HG03342 (cell line): ENCODE results near the gene NOD2.

Experiments
- ATAC-seq: cut with Tn5 transposase; IDR thresholded peaks from one replicate; pipeline ENCODE4 v1.9.1; 2021; ENCODE audit warnings: mild to moderate bottlenecking, moderate library complexity; ENCODE audit not compliant: unreplicated experiment

NOD2 gene

DNA sequence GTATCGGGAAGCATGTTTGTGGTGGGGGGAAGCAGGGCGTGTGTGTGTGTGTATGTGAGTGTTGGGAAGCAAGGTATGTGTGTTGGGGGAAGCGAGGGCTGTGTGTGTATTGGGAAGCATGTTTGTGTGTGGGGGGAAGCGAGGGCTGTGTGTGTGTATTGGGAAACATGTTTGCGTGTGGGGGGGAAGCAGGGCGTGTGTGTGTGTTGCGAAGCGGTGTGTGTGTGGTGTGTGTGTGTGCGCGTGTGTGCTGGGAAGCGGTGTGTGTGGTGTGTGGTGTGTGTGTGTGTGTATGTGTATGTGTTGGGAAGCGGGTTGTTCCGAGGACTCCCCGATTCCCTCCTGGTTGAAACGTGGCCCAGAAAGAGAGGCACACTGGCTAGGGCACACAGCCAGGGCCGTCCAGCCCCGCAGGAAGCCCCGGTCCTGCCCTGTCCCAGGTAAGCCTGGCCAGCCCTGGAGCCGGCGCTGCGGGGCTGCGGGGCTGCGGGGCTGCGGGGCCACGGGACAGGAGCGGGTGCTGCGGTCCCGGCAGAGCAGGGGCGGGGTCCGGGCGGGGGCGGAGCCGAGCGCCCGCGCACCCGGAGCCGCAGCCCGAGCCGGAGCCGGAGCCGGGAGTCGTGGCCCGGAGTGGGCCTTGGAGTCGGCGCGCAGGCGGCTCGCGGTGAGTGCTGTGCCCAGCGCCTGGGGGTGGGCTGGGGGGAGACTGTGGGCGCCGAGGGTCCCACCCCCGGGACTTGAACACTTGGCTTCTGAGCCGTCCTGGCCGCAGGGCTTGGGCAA is at the start of gene NOD2:
Gene NOD2 (plus strand): TSS at position 608 of the 783 bp plus-strand sequence. CDS start 5,890 bp downstream, outside the sequence.
- ATAC-seq, result no peak

- no peak for ATAC-seq
Measured at GRCh38 chr16:50644245-50644644, 49.2 kb upstream of the NOD2 start.

DNA sequence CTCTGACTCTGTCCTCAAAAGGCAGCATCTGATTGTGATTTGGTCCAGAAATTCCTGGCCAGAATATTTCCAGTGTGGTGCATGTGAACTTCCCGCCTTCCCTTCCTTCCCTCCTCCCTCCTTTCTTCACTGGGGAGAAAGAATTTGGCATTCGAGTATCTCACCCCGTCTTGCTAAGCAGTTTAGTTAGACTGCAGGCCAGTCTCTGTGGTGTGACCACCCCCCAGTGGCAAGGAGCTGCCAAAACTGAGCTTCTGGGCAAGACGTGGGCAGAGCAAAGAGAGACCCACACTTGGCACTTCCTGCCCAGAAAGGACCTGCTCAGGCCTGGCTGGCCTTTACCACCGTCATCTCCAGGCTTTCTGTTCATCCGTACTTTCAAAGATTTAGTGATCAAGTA is 48.7 kb upstream of the NOD2 start:
- no peak for ATAC-seq

GRCh38 chr16:50645563-50646220 is 47.7 kb upstream of the NOD2 start:
- ATAC-seq, result no peak

GRCh38 chr16:50646345-50646744 is 47.1 kb upstream of the NOD2 start:
- no peak for ATAC-seq

DNA sequence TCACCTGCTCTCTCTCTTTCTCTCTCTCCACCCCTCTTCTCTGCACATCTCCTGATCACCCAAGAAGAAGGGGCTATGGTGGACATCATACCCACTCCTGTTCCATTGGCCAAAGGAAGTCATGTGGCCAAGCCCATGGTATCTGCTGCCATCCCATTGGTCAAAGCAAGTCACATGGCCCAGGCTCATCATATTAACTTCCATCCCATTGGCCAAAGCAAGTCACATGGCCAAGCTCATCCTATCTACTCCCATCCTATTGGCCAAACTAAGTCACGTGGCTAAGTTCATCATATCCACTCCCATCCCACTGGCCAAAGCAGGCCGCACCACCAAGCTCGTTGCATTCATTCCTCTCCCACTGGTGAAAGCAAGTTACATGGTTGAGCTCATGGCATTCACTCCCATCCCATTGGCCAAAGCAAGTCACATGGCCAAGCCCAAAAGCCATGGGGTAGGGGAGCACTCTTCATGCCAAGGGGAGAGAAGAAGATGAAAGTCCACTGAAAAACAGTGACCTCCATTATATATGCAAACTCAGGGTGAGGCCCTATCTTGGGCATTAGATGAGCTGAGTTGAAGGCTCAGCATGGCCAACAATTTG is 41.5 kb upstream of the NOD2 start:
- no peak for ATAC-seq

DNA sequence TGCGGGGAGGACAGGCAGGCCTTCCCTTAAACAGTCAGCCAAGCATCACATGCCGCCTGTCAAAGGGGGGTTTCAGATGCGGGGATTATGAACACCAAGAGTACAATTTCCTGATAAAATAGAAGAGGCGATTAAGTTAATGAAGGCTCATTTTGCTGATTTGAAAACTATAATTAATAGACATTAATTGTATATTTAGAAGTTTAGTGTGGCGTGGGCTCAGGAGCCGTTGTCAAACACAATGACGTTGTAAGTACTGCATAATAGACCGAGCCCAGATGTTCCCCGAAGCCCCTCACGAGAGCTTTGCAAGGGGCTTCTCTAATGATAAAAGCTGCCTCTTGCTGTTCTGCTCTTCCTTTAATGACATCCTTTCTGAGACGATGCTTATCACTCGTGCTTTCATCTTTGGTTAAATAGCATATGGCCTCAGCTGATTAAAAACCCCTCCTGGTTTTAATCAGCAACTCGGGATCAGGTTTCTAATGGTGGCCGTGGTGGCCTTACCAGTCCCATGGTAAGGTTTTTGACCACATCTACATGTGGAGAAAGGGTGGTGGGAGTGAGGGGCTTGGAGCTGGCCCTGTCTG is 40.5 kb upstream of the NOD2 start:
- no peak for ATAC-seq

GRCh38 chr16:50653633-50654519 is 39.5 kb upstream of the NOD2 start:
- ATAC-seq, result no peak

DNA sequence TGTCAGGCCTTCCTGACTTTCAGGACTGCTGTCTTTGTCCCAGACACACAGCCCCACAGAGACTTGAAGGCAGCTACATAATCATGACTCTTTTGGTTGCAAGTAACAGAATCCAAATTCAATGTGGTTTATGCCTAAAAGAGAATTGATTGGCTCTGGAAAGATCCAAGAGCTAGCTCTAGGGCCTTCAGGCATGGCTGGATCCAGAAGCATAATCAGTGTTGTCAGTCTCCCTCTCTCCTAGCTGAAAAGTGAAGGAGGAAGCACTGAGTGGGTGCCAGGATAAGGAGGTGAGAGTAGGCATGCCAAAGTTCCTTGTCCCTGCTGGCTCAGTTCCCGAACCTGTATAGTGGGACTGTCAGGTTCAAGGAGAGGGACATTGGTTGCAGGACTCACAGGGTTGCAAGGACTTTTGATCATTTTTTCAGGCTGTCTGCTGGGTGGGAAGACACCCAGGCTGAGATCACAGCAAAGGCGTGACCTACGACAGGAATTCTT is 37.8 kb upstream of the NOD2 start:
- ATAC-seq, result no peak

- no peak for ATAC-seq
Measured at GRCh38 chr16:50657241-50657640, 36.2 kb upstream of the NOD2 start.

DNA sequence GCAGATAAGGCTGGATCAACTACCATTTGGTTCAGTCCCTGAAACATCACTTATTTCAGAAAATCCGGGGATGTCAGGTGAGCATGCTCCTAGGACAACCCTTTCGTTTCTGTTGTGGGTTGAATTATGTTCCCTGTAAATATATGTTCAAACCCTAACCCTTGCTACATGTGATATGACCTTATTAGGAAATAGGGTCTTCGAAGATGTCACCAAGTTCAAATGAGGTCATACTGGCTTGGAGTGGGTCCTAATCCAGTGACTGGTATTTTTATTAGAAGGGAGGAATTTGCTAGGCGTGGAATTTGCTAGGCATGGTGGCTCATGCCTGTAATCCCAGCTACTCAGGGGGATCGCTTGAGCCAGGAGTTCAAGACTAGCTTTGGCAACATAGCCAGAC is 33.6 kb upstream of the NOD2 start:
- no peak for ATAC-seq

GRCh38 chr16:50662306-50662940 is 31.0 kb upstream of the NOD2 start:
- no peak for ATAC-seq

DNA sequence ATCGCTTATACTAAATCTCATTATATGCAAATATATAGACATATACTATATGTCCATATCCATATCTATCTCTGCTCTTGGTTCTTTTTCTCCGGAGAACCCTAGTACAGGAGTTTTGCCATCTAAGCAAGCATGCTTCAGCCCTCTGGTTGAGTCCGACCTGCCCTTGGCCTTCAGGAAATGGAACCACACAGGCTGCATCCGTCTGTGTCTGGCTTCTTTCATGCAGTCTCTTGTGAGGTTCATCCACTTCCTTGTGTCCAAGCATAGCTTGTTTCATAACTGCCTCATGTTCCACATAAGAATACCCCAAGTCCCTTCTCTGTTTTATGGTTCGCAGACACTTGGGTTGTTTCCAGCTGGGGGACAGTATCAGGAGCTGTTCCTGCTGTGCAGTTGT is 29.1 kb upstream of the NOD2 start:
- ATAC-seq, result no peak

DNA sequence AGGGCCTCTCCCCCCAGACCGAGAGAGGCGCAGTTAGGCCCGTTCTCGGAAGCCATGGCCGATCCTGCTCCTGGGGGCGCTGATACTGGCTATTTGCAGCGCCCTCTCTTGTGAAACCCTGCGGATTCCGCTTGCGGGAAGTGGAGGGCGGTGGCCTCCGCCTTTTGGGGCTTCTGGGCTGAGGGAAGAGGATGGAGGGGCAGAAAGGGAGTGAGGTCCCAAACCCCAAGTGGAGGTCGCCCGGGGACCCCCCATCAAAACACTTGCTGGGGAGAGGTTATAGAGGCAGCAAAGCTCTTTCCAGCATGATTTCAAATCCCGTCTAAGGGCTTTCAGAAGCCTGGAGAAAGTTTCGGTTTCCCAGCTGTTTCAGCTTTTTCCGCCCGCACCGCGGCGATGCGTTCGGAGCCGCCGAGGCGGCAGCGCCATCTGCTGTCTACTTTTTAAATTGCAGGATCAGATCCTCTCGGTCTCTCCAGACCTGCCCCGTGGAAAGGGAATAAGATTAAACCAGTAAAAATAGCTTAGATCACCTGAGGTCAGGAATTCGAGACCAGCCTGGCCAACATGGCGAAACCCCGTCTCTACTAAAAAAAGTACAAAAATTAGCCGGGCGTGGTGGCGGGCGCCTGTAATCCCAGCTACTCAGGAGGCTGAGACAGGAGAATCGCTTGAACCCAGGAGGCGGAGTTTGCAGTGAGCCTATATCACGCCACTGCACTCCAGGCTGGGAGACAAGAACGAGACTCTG is 28.1 kb upstream of the NOD2 start:
- ATAC-seq, result no peak

DNA sequence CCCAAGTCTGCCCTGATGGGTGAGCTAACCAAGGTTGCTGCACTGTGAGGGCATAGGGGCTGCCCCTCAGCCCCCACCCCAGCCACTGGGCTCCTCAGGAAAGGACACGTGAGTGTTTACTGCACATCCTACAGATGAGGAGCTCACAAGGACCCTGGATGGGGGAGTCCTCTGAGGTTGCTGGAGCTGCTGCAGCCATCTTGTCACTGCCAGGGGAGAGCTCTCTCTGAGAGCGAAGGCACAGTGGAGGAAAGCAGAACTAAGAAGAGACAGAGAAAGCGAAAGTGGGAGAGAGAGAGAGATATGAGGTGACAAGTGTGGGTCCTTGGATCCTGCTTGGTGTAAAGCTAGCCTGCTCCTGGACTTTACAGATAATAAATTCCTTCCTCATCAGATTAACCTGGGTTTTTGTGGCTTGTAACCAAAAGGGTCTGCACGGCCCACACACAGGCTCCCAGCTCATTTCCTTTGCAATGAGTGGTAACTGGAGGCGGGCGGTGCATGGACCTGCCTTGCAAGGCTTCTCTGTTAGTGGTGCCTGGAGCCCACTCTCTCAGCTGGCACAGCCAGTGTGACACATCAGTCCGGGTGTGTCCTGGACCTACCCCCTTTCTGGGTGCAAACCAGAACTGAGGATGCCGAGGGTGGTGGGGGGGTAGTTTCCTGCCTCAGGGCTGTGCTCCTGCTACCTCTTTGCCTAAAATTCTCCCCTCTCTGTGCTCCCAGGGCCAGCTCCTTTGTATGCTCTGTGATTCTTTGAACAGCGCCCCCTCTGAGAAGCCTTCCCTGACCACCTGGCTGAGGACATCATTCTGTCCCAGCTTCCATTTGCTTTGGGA is 26.5 kb upstream of the NOD2 start:
- ATAC-seq, result peak; percentile 92

- no peak for ATAC-seq
Measured at GRCh38 chr16:50667497-50668367, 25.7 kb upstream of the NOD2 start.

DNA sequence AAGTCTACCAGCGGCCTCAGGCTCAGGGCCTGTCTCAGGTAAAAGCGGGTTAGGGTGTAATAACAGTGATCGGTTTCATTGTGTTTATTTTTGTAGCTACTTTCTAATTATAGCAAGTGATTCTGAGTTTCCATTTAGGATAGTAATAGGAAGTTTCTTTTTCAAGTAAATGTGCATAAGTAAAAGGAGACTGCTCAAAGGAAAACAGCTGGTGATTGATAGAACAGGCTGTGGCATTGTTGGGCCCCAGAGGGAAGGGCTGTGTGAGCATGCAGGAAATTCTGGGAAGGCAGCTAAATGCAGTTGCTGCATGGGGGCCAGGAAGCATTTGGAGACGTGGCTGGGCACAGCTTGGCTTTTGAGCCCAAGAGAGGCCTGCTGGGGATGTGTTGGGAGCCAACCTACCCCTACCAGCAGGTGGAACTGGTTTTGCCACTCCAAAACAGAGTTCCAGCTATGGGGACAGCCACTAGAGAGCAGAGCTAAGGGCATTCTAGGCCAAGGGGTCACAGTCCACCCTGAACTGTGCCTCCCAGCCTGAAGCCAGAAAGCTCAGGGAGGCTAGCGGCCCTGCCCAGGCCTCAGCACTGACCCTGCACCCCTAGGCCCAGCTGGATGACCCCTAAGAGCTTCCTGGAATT is 24.9 kb upstream of the NOD2 start:
- no peak for ATAC-seq
